Vagina (tissue), 2 donors: ENCODE results near the gene PDLIM1. TPM values are rescaled to one million over a fixed set of nuclear protein-coding genes. Genes with fewer than 3 reads are reported as not detected.

Source experiments
- DNase-seq, 2 donors: peaks; one replicate each; pipeline ENCODE4 v3.0.0-alpha.2; 2017; ENCODE audit errors: extremely low spot score in 2 of 2
- H3K27ac ChIP-seq: fragments of 200-600 bp; sonication (generic); one replicate; pipeline ENCODE4 v1.5.1; 2019
- H3K27me3 ChIP-seq: fragments of 200-600 bp; sonication (generic); one replicate; pipeline ENCODE4 v1.5.1; 2019
- H3K36me3 ChIP-seq, 2 donors: fragments of 200-600 bp; sonication (generic); one replicate each; pipeline ENCODE4 v1.5.1; 2017 to 2019
- H3K4me1 ChIP-seq: fragments of 200-600 bp; sonication (generic); one replicate; pipeline ENCODE4 v1.5.1; 2019
- H3K4me3 ChIP-seq, 2 donors: fragments of 200-600 bp; sonication (generic); 1 replicate in 1 of 2; 2 replicates in 1 of 2; pipeline ENCODE4 v1.5.1; 2016 to 2019
- H3K9me3 ChIP-seq: fragments of 200-600 bp; sonication (generic); one replicate; pipeline ENCODE4 v1.5.1; 2019
- POLR2A ChIP-seq, 2 donors: fragments of 450-650 bp; IDR thresholded peaks; one replicate each; pipeline ENCODE4 v1.6.1; 2017; ENCODE audit warnings: antibody characterized with exemption in 2 of 2, mild to moderate bottlenecking in 2 of 2, moderate library complexity in 2 of 2
- POLR2AphosphoS5 ChIP-seq, 2 donors: sonication (generic); formaldehyde crosslinking; IDR thresholded peaks; one replicate each; pipeline ENCODE4 v1.9.0; 2017; ENCODE audit warnings: antibody characterized with exemption in 2 of 2, mild to moderate bottlenecking in 2 of 2, low read depth in 1 of 2; ENCODE audit not compliant: insufficient read depth in 1 of 2
- intact Hi-C: fragments of 100-400 bp; cut with DNase I; formaldehyde crosslinking; loops from one replicate; pipeline ENCODE4 v1.15.1; 2023
- total RNA-seq: library from RNA; depleted of rRNA; stranded (reverse); fragments of >200 nt; gene quantifications from one replicate; pipeline ENCODE4 v1.2.3, GENCODE V29; 2016
- TF ChIP-seq, protein P1 (sequence below), 3 experiments: fragments of 450-650 bp in 2 of 3; fragments of 200-600 bp in 1 of 3; sonication (generic) in 1 of 3; IDR thresholded peaks; one replicate each; pipeline ENCODE4 v1.5.1; 2017 to 2019; ENCODE audit warnings: antibody characterized with exemption in 3 of 3, mild to moderate bottlenecking in 2 of 3, moderate library complexity in 2 of 3

Gene PDLIM1
- total RNA-seq, 1 donor from 2014 or later = 181 TPM

DNA sequence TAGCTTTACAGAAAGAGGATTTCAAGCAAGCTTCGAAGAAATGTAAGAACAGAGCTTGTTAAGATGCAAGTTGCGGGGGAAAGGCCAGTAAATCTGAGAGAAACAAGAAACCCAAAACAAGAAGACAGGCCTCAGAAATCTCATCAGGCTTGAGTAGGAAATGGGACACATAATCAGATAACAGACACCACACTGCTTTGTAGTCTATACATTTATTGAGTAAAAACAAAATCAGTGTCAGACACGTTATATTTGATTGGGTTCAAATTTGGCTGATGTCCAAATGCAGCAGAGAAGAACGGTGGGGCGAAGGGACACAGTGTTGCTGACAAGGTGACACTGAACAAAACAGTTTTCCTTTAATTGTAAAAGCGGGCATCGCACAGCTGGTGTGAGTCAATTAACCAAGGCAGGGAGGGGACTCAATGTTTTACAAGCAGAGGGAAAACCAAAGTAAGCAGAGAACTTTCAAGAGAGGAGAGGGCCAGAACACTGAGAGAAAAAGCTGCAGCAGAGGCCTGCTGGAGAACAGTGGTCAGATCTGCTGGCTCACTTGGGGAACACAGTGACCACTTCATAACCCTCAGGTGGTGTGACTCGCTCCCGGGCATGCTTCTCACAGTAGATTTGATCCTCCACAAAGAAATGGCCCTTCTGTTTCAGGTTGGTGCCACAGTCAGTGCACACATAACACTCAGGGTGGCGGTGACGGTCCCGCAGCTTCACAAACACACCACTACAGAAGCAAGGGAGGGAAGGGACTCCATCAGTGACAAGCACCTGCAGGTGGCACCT, 53.2 kb downstream of the PDLIM1 start:
- Histone ChIP-seq H3K27ac (no peak overlapping the region), H3K4me1 (peaks cover 8% of the 10 kb centered on the region), H3K27me3 (no peaks in the 10 kb centered on the region), H3K9me3 (no peaks in the 10 kb centered on the region), H3K36me3 (peaks cover 0 to 12% of the 10 kb centered on the region in 2 donors), H3K4me3 (no peak overlapping the region)
- TF ChIP-seq, protein P1, sequence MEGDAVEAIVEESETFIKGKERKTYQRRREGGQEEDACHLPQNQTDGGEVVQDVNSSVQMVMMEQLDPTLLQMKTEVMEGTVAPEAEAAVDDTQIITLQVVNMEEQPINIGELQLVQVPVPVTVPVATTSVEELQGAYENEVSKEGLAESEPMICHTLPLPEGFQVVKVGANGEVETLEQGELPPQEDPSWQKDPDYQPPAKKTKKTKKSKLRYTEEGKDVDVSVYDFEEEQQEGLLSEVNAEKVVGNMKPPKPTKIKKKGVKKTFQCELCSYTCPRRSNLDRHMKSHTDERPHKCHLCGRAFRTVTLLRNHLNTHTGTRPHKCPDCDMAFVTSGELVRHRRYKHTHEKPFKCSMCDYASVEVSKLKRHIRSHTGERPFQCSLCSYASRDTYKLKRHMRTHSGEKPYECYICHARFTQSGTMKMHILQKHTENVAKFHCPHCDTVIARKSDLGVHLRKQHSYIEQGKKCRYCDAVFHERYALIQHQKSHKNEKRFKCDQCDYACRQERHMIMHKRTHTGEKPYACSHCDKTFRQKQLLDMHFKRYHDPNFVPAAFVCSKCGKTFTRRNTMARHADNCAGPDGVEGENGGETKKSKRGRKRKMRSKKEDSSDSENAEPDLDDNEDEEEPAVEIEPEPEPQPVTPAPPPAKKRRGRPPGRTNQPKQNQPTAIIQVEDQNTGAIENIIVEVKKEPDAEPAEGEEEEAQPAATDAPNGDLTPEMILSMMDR (IDR thresholded peaks at IDR 0.05) = no peak
- TF ChIP-seq POLR2A (IDR thresholded peaks at IDR 0.05) (no peak), POLR2AphosphoS5 (IDR thresholded peaks at IDR 0.05; ENCODE audit: insufficient read depth in 1 of 2, low read depth in 1 of 2) (no peak)
- intact Hi-C loops = no loop called here
- no peak for DNase-seq

DNA sequence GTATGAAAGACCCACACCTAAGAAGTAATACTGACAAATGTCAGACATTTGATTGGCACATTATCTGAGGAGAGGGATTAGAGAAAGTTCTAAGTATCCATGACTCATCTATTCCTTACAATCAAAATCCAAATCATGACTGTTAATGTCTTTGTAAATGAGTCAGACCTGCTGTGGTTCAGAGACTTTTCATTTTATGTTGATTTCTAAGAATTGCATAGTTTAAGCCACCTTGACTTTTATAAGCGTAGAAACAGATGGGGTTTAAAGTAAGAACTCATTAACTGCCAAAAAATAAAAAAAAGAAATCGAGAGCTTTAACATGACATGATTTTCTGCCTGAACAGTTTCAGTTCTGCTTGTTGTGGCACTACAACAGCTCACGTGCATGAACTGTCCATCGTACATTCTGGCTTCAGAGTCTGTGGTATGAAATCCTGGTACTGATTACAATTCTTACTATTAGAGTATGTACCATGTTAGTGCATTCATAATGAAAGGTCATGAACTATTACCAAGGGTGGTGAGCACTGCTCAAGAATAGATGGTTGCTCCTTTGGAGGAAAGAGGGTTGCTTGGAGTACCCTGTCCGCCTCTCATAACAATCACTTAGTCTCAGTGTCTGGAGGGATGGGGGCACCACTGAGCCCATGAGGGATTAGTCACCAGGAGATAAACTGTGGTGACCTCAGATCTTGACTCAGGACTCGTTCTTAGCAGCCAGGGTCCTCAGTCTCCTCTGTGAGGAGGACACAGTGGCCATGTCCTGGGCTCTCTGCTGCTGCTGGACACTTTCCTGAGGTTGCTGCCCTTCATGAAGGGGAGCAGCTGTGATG, 54.5 kb downstream of the PDLIM1 start:
- no peak for DNase-seq
- peaks cover 8% of the 10 kb centered on the region for H3K4me1 ChIP-seq
- H3K4me3 ChIP-seq = no peak overlapping the region
- intact Hi-C loops = no loop called here
- no peak overlapping the region for H3K27ac ChIP-seq
- no peaks in the 10 kb centered on the region for H3K9me3 ChIP-seq
- peaks cover 0 to 12% of the 10 kb centered on the region in 2 donors for H3K36me3 ChIP-seq
- no peaks in the 10 kb centered on the region for H3K27me3 ChIP-seq
- TF ChIP-seq POLR2A (IDR thresholded peaks at IDR 0.05) (no peak), POLR2AphosphoS5 (IDR thresholded peaks at IDR 0.05; ENCODE audit: insufficient read depth in 1 of 2, low read depth in 1 of 2) (peak in 1 of 2 donors; percentile 81)
- TF ChIP-seq, protein P1 (IDR thresholded peaks at IDR 0.05) = no peak

DNA sequence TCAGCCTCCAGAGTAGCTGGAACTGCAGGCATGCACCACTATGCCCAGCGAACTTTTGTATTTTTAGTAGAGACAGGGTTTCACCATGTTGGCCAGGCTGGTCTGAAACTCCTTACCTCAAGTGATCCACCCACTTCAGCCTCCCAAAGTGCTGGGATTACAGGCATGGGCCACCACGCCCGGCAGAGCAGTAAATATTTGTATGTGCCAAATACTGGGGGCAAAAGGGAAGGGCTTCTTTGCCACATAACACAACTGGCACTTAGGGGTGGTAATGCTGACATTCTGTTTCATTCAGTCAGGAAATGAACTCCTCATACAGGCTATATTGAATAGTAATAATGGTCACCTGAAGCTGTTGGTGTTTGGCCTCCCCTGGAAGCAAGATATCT, 55.1 kb downstream of the PDLIM1 start:
- Histone ChIP-seq H3K36me3 (peaks cover 0 to 12% of the 10 kb centered on the region in 2 donors), H3K9me3 (no peaks in the 10 kb centered on the region), H3K27me3 (no peaks in the 10 kb centered on the region), H3K4me3 (no peak overlapping the region), H3K27ac (no peak overlapping the region), H3K4me1 (peaks cover 13% of the 10 kb centered on the region)
- TF ChIP-seq, protein P1 (IDR thresholded peaks at IDR 0.05) = no peak
- TF ChIP-seq POLR2AphosphoS5 (IDR thresholded peaks at IDR 0.05; ENCODE audit: insufficient read depth in 1 of 2, low read depth in 1 of 2) (no peak), POLR2A (IDR thresholded peaks at IDR 0.05) (no peak)
- no peak for DNase-seq
- intact Hi-C loops = no loop called here

DNA sequence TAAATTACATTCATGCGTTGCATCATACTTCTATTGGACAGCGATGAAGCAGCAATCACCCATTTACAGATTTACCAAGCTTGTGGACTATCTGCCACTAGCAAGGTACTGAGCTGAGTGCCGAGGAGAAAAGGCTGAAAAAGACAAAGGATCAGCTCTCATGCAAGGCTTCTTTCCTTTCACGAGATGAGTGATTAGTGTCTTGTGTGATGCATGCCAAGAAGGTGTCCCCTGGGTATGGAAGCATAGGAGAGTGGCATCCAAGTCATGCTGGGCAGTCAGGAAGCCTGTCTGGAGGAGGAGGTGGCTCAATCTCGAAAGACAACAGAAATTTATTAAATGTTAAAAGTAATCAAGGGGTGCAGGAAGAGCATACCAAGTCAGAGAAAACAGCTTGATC, 55.9 kb downstream of the PDLIM1 start:
- TF ChIP-seq POLR2AphosphoS5 (IDR thresholded peaks at IDR 0.05; ENCODE audit: insufficient read depth in 1 of 2, low read depth in 1 of 2) (no peak), POLR2A (IDR thresholded peaks at IDR 0.05) (no peak)
- TF ChIP-seq, protein P1 (IDR thresholded peaks at IDR 0.05) = no peak
- Histone ChIP-seq H3K27ac (no peak overlapping the region), H3K9me3 (no peaks in the 10 kb centered on the region), H3K27me3 (no peaks in the 10 kb centered on the region), H3K4me1 (peaks cover 20% of the 10 kb centered on the region), H3K36me3 (peaks cover 0 to 12% of the 10 kb centered on the region in 2 donors), H3K4me3 (no peak overlapping the region)
- intact Hi-C loops = no loop called here
- DNase-seq = no peak
